Fibroblast of skin of left quadriceps (primary cell): ENCODE measurements around the gene ST6GALNAC1.

Source experiments
- DNase-seq, 2 experiments: peaks; one replicate each; pipeline ENCODE4 v3.0.0-alpha.2; 2013; ENCODE audit warnings: low read depth in 2 of 2

The ST6GALNAC1 gene

DNA sequence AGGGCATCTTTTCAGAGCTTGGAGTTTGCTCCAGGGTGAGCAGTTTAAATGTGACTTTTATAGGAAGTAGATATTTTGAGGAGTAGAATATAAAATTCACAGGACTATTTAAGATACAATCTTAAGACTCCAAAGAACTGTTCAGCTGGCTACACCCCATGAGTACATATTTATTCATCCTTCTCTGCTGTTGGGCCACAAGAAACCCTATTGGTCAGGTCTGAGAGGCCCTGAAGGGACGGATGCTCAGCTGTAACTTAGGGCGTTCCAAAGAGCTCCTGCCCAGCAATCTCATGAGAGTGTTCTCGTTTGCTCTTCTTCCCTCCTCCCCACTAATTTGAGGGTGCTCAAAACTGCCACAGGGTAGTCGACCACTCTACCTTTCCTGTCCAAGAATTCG is 65.2 kb downstream of the ST6GALNAC1 start:
- no peak for DNase-seq

DNA sequence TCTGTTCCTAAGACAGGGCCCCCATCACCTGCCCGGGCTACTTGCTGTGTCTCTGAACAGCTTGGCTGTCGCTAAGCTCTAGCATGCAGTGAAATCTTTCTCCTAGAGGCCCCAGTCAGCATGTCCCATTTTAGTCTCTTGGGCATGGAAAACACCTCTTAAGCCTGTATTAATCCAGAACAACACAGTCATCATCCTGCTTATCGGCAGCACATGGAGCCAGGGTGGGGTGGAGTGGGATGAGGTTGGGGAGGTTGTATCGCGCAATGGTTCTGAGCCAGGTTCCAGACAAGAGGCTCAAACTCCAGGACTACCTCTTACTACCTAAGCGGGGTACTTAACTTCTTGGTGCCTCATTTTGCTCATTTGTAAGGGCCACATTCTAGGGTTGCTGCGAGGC is 65.7 kb downstream of the ST6GALNAC1 start:
- DNase-seq: no peak

DNA sequence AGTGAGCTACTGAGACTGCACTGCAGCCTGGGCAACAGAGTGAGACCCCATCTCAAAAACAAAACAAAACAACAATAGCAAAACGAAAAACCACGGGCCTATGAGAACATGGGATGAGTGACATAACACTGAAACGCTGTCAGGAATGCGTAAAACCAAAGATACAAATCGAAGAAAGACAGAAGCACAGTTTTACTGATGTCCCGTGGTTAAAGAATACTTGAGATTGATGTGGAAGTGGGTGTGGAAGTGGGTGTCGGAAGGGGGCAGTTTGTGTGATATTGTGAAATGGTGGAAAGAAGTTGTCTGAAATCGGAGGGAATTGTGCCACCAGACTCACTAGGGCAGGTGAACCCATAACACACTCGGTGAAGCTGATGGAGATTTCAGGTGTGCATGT is 67.4 kb downstream of the ST6GALNAC1 start:
- no peak for DNase-seq

DNA sequence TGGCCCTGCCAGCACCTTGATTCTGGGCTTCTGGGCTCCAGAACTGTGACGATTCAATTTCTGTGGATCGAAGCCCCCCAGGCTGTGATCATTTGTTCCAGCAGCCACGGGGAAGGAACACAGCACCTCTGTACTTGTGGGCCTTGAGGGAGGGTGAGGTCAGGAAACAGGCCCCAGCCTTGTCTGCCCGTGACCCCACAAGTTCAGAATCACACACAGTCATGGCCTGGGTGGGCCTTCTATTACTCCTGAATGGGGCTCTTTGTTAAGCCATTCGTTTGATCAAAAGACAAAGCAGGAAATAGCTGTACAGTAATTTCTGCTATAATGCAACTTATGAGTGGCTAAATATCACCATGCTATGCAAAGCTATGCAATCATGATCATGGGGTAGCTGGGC is 68.0 kb downstream of the ST6GALNAC1 start:
- DNase-seq: no peak
